ENCODE measurements around the gene AFM. TPM values are rescaled to one million over a fixed set of nuclear protein-coding genes. Genes with fewer than 3 reads are reported as not detected.

AFM gene
- total and polyA plus RNA-seq, 2 of the 13 experiments (the other 11 are each of a cell fraction or from before 2014, with no cell fraction given) = 0.13 to 1.8 TPM

DNA sequence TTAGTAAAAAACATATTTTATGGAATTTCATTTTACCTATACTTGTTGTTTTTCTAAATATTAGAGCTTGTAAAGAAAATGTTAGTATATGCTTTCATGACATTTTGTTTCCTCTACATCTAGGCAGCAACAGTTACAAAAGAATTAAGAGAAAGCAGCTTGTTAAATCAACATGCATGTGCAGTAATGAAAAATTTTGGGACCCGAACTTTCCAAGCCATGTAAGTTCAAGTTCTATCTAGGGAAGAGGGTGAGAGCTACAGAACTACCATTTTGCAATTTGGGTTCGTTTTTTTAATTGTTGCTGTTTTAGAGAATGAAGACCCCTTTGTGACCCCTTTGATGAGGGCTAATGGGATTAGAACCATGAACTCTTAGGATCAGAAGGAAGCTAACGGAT lies 38.3 kb upstream of the AFM start (continued):
- TF ChIP-seq, protein P1, sequence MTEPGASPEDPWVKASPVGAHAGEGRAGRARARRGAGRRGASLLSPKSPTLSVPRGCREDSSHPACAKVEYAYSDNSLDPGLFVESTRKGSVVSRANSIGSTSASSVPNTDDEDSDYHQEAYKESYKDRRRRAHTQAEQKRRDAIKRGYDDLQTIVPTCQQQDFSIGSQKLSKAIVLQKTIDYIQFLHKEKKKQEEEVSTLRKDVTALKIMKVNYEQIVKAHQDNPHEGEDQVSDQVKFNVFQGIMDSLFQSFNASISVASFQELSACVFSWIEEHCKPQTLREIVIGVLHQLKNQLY (CRISPR knock-in tag; IDR thresholded peaks at IDR 0.05) = no peak
- TF ChIP-seq, protein P2, sequence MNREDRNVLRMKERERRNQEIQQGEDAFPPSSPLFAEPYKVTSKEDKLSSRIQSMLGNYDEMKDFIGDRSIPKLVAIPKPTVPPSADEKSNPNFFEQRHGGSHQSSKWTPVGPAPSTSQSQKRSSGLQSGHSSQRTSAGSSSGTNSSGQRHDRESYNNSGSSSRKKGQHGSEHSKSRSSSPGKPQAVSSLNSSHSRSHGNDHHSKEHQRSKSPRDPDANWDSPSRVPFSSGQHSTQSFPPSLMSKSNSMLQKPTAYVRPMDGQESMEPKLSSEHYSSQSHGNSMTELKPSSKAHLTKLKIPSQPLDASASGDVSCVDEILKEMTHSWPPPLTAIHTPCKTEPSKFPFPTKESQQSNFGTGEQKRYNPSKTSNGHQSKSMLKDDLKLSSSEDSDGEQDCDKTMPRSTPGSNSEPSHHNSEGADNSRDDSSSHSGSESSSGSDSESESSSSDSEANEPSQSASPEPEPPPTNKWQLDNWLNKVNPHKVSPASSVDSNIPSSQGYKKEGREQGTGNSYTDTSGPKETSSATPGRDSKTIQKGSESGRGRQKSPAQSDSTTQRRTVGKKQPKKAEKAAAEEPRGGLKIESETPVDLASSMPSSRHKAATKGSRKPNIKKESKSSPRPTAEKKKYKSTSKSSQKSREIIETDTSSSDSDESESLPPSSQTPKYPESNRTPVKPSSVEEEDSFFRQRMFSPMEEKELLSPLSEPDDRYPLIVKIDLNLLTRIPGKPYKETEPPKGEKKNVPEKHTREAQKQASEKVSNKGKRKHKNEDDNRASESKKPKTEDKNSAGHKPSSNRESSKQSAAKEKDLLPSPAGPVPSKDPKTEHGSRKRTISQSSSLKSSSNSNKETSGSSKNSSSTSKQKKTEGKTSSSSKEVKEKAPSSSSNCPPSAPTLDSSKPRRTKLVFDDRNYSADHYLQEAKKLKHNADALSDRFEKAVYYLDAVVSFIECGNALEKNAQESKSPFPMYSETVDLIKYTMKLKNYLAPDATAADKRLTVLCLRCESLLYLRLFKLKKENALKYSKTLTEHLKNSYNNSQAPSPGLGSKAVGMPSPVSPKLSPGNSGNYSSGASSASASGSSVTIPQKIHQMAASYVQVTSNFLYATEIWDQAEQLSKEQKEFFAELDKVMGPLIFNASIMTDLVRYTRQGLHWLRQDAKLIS (CRISPR knock-in tag; IDR thresholded peaks at IDR 0.05) = peak; percentile 77; the same call in 1 of the 2 replicates
- TF ChIP-seq, protein P3, sequence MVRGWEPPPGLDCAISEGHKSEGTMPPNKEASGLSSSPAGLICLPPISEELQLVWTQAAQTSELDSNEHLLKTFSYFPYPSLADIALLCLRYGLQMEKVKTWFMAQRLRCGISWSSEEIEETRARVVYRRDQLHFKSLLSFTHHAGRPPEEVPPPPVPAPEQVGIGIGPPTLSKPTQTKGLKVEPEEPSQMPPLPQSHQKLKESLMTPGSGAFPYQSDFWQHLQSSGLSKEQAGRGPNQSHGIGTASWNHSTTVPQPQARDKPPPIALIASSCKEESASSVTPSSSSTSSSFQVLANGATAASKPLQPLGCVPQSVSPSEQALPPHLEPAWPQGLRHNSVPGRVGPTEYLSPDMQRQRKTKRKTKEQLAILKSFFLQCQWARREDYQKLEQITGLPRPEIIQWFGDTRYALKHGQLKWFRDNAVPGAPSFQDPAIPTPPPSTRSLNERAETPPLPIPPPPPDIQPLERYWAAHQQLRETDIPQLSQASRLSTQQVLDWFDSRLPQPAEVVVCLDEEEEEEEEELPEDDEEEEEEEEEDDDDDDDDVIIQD (CRISPR knock-in tag; IDR thresholded peaks at IDR 0.05; ENCODE audit: low read depth) = no peak
- TF ChIP-seq NFATC3 (CRISPR knock-in tag; IDR thresholded peaks at IDR 0.05) (no peak), MBD4 (IDR thresholded peaks at IDR 0.05; ENCODE audit: borderline replicate concordance, low read length) (peak; percentile 81; the same call in 1 of the 2 replicates), FOXK1 (CRISPR knock-in tag; IDR thresholded peaks at IDR 0.05; ENCODE audit: borderline replicate concordance, low read depth) (no peak), PHF5A (CRISPR knock-in tag; IDR thresholded peaks at IDR 0.05; ENCODE audit: low read depth, unreplicated experiment) (peak; percentile 22), ZNF674 (CRISPR knock-in tag; IDR thresholded peaks at IDR 0.05; ENCODE audit: low read depth) (no peak), ZNF644 (CRISPR knock-in tag; IDR thresholded peaks at IDR 0.05; ENCODE audit: low read depth) (no peak), ZNF552 (CRISPR knock-in tag; IDR thresholded peaks at IDR 0.05; ENCODE audit: borderline replicate concordance) (no peak), ZKSCAN5 (CRISPR knock-in tag; IDR thresholded peaks at IDR 0.05) (no peak), ZSCAN20 (CRISPR knock-in tag; IDR thresholded peaks at IDR 0.05; ENCODE audit: borderline replicate concordance) (no peak), ZSCAN9 (CRISPR knock-in tag; IDR thresholded peaks at IDR 0.05; ENCODE audit: borderline replicate concordance) (no peak), HDAC2 (CRISPR knock-in tag; IDR thresholded peaks at IDR 0.05) (no peak), ARNT (IDR thresholded peaks at IDR 0.05) (no peak), ZNF329 (CRISPR knock-in tag; IDR thresholded peaks at IDR 0.05; ENCODE audit: low read depth) (no peak), NFE2 (CRISPR knock-in tag; IDR thresholded peaks at IDR 0.05) (no peak), AGO2 (optimal IDR thresholded peaks at IDR 0.05; ENCODE audit: low read depth, low read length) (peak; percentile 5), CAMTA2 (CRISPR knock-in tag; IDR thresholded peaks at IDR 0.05; ENCODE audit: borderline replicate concordance) (no peak), ZNF235 (CRISPR knock-in tag; IDR thresholded peaks at IDR 0.05; ENCODE audit: borderline replicate concordance) (no peak), ZFP36 (IDR thresholded peaks at IDR 0.05; ENCODE audit: borderline replicate concordance, low read depth, low read length, partially characterized antibody) (no peak)
- TF ChIP-seq, protein P4, sequence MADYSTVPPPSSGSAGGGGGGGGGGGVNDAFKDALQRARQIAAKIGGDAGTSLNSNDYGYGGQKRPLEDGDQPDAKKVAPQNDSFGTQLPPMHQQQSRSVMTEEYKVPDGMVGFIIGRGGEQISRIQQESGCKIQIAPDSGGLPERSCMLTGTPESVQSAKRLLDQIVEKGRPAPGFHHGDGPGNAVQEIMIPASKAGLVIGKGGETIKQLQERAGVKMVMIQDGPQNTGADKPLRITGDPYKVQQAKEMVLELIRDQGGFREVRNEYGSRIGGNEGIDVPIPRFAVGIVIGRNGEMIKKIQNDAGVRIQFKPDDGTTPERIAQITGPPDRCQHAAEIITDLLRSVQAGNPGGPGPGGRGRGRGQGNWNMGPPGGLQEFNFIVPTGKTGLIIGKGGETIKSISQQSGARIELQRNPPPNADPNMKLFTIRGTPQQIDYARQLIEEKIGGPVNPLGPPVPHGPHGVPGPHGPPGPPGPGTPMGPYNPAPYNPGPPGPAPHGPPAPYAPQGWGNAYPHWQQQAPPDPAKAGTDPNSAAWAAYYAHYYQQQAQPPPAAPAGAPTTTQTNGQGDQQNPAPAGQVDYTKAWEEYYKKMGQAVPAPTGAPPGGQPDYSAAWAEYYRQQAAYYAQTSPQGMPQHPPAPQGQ (CRISPR knock-in tag; IDR thresholded peaks at IDR 0.05; ENCODE audit: borderline replicate concordance) = no peak
- TF ChIP-seq, protein P5, sequence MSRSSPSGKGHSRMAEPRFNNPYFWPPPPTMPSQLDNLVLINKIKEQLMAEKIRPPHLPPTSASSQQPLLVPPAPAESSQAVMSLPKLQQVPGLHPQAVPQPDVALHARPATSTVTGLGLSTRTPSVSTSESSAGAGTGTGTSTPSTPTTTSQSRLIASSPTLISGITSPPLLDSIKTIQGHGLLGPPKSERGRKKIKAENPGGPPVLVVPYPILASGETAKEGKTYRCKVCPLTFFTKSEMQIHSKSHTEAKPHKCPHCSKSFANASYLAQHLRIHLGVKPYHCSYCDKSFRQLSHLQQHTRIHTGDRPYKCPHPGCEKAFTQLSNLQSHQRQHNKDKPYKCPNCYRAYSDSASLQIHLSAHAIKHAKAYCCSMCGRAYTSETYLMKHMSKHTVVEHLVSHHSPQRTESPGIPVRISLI (CRISPR knock-in tag; IDR thresholded peaks at IDR 0.05; ENCODE audit: borderline replicate concordance) = no peak
